ENCODE measurements around the gene SNX20. TPM values are rescaled to one million over a fixed set of nuclear protein-coding genes. Genes with fewer than 3 reads are reported as not detected.

The SNX20 gene
- total RNA-seq, 1 donor from 2014 or later = 34.3 TPM

DNA sequence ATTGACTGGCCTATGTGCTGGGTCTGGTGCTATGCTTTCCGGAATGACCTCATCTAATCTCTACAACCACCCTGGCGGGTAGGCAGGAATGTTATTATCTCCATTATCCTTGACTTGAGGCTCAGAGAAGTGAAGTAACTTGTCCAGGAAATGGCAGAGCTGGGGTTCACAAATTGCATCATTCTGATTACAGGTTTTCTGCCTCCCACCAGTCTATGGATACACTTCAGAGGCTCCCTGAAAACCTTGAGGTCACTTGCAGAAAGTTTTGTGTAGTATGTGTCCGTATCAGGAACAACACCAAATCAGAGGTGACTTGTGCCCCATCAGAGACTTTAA lies 31.4 kb upstream of the SNX20 start:
- H3K4me3 Mint-ChIP-seq = no peak overlapping the region
- H3K27ac Mint-ChIP-seq = no peak overlapping the region
- peaks cover 13% of the 10 kb centered on the region for H3K36me3 Mint-ChIP-seq (ENCODE audit: low read depth)
- intact Hi-C loops (cut with micrococcal nuclease) = no loop called here
- H3K4me1 Mint-ChIP-seq (ENCODE audit: low read depth) = peaks cover 45% of the 10 kb centered on the region
- peaks cover 7% of the 10 kb centered on the region for H3K9me3 Mint-ChIP-seq
- DNase-seq (ENCODE audit: low spot score) = no peak
- no peaks in the 10 kb centered on the region for H3K27me3 Mint-ChIP-seq (ENCODE audit: insufficient read depth)

DNA sequence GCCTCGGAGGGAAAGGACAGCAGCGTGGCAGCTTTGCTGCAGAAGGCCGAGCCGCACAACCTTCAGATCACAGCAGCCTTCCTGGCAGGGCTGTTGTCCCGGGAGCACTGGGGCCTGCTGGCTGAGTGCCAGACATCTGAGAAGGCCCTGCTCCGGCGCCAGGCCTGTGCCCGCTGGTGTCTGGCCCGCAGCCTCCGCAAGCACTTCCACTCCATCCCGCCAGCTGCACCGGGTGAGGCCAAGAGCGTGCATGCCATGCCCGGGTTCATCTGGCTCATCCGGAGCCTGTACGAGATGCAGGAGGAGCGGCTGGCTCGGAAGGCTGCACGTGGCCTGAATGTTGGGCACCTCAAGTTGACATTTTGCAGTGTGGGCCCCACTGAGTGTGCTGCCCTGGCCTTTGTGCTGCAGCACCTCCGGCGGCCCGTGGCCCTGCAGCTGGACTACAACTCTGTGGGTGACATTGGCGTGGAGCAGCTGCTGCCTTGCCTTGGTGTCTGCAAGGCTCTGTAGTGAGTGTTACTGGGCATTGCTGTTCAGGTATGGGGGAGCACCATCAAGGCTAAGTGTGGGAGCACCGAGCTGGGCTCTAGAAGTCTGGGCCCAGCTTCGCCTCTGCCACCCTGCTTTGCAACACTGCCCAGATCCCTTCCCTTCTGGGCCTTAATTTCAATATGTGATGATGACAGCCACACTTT lies 30.9 kb upstream of the SNX20 start:
- no peak overlapping the region for H3K4me3 Mint-ChIP-seq
- intact Hi-C loops (cut with micrococcal nuclease) = no loop called here
- H3K27me3 Mint-ChIP-seq (ENCODE audit: insufficient read depth) = no peaks in the 10 kb centered on the region
- DNase-seq (ENCODE audit: low spot score) = no peak
- H3K36me3 Mint-ChIP-seq (ENCODE audit: low read depth) = peaks cover 11% of the 10 kb centered on the region
- H3K4me1 Mint-ChIP-seq (ENCODE audit: low read depth) = peaks cover 45% of the 10 kb centered on the region
- peaks cover 9% of the 10 kb centered on the region for H3K9me3 Mint-ChIP-seq
- no peak overlapping the region for H3K27ac Mint-ChIP-seq

DNA sequence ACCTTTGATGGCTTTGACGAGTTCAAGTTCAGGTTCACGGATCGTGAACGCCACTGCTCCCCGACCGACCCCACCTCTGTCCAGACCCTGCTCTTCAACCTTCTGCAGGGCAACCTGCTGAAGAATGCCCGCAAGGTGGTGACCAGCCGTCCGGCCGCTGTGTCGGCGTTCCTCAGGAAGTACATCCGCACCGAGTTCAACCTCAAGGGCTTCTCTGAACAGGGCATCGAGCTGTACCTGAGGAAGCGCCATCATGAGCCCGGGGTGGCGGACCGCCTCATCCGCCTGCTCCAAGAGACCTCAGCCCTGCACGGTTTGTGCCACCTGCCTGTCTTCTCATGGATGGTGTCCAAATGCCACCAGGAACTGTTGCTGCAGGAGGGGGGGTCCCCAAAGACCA lies 29.9 kb upstream of the SNX20 start:
- peaks cover 15% of the 10 kb centered on the region for H3K36me3 Mint-ChIP-seq (ENCODE audit: low read depth)
- intact Hi-C loops (cut with micrococcal nuclease) = no loop called here
- no peak for DNase-seq (ENCODE audit: low spot score)
- peaks cover 44% of the 10 kb centered on the region for H3K4me1 Mint-ChIP-seq (ENCODE audit: low read depth)
- no peak overlapping the region for H3K4me3 Mint-ChIP-seq
- no peak overlapping the region for H3K27ac Mint-ChIP-seq
- no peaks in the 10 kb centered on the region for H3K27me3 Mint-ChIP-seq (ENCODE audit: insufficient read depth)
- peaks cover 13% of the 10 kb centered on the region for H3K9me3 Mint-ChIP-seq

DNA sequence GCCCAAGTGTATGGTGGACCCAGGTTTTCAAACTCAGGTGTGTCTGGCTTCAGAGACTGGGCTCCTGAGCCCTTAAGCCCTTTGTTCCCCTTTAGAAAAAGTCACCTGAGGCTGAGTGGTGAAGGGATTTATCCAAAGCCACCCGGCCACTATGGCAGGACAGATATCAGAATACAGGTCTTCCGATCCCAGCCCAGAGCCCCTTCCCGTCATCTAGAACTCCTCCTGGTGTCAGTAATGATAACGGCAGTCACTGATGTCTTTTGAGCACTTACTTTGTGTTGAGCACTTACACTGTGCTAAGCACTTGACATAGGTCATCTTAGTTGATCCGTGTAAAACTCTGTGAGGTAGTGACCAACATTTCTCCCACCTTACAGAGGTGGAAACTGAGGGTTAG lies 28.9 kb upstream of the SNX20 start:
- no peak overlapping the region for H3K4me3 Mint-ChIP-seq
- peaks cover 24% of the 10 kb centered on the region for H3K36me3 Mint-ChIP-seq (ENCODE audit: low read depth)
- DNase-seq (ENCODE audit: low spot score) = no peak
- H3K27ac Mint-ChIP-seq = peak overlapping the region; percentile 2
- peaks cover 23% of the 10 kb centered on the region for H3K9me3 Mint-ChIP-seq
- H3K4me1 Mint-ChIP-seq (ENCODE audit: low read depth) = peaks cover 50% of the 10 kb centered on the region
- no peaks in the 10 kb centered on the region for H3K27me3 Mint-ChIP-seq (ENCODE audit: insufficient read depth)
- intact Hi-C loops (cut with micrococcal nuclease) = loop anchor here (2.0 kb wide), 2 partner anchors 31 to 43 kb away; no protein-coding TSS in a partner anchor

DNA sequence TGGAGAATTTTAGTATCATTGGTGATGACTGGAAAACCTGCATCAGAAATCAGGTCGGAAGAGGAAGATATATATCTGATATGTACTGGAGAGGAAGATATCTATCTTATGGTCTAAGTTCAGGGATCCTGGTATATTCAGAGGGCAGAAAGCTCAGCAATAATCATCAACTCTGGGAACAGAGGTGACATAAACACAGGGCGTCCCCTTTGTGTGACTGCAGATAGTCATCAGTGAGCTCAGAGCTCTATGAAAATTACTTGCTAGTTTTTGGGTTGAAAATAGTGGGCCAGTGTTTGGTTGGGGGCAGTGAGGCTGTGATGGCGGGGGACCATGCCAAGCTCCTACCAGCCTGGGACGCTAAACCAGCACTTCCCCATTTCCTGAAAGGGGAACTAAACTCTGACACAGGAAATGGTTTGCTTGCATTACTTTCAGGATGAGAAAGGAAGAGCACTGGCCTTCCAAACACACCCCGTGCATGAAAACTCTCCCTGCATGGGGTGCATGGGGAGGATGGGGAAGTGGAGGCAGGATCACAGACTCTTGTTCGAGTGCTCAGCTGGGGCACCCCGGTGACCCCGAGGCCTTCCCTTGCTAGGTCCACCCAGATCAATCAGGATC lies 28.1 kb upstream of the SNX20 start:
- Mint-ChIP-seq H3K36me3 (ENCODE audit: low read depth) (peaks cover 27% of the 10 kb centered on the region), H3K9me3 (peaks cover 31% of the 10 kb centered on the region), H3K27me3 (ENCODE audit: insufficient read depth) (no peaks in the 10 kb centered on the region), H3K4me1 (ENCODE audit: low read depth) (peaks cover 47% of the 10 kb centered on the region), H3K27ac (peak overlapping the region; percentile 81), H3K4me3 (peak overlapping the region; percentile 35)
- intact Hi-C loops (cut with micrococcal nuclease) = loop anchor here (2.0 kb wide), 2 partner anchors 32 to 42 kb away; no protein-coding TSS in a partner anchor
- DNase-seq (ENCODE audit: low spot score) = no peak

DNA sequence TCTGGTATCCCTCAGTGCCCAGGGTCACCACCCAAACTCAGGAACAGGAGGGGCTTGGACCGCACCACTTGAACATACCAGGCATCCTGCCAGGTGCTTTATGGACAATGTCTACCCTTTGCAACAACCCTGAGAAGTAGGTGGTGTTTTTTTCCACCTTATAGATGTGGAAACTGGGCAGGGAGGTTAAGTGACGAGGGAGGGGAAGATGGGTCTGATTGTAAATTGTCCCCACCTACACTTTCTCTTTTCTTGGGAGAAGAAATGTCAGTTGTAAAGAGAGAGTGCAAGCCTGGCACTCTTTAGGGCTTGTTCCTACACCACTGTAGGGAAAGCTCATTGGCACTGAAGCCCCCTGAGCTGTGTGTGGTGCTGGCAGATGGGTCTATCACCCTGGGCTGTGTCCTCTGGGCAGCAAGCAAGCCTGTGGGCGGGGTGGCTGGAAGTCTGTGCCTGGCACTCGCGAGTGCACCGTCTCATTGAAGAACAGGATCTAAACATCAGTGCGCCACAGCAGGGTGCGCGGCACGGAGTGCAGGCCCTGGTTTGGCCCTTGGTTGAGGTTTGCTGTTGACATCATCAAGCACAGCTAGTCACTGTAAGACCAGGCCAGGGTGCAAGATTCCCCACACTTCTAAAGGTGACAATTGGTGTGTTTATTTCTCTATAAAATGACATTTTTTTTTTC lies 27.4 kb upstream of the SNX20 start:
- H3K27ac Mint-ChIP-seq = peak overlapping the region; percentile 81
- peaks cover 46% of the 10 kb centered on the region for H3K4me1 Mint-ChIP-seq (ENCODE audit: low read depth)
- no peak for DNase-seq (ENCODE audit: low spot score)
- H3K27me3 Mint-ChIP-seq (ENCODE audit: insufficient read depth) = no peaks in the 10 kb centered on the region
- intact Hi-C loops (cut with micrococcal nuclease) = loop anchor here (1.0 to 2.0 kb wide), 3 partner anchors 23 to 42 kb away; no protein-coding TSS in a partner anchor
- peaks cover 33% of the 10 kb centered on the region for H3K36me3 Mint-ChIP-seq (ENCODE audit: low read depth)
- peak overlapping the region; percentile 35 for H3K4me3 Mint-ChIP-seq
- peaks cover 37% of the 10 kb centered on the region for H3K9me3 Mint-ChIP-seq

DNA sequence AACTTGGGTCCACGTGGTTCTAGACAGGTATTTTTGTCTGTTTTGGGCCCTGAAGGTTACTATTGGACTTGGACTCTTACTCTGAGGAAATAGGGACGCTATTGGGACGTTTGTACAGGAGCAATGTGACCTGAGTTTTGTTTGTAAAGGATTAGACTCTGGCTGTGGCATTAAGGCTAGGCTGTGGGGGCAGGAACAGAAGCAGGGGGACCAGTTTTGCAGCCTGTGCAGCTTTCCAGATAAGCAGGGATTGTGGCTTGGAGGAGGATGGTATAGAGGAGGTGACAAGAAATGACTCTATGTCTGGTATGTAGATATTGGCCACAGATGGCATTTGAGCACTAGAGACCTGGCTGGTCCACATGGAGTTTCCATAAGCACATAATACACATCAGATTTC lies 25.1 kb upstream of the SNX20 start:
- Mint-ChIP-seq H3K36me3 (ENCODE audit: low read depth) (peaks cover 41% of the 10 kb centered on the region), H3K4me3 (no peak overlapping the region)
- intact Hi-C loops (cut with micrococcal nuclease) = no loop called here

DNA sequence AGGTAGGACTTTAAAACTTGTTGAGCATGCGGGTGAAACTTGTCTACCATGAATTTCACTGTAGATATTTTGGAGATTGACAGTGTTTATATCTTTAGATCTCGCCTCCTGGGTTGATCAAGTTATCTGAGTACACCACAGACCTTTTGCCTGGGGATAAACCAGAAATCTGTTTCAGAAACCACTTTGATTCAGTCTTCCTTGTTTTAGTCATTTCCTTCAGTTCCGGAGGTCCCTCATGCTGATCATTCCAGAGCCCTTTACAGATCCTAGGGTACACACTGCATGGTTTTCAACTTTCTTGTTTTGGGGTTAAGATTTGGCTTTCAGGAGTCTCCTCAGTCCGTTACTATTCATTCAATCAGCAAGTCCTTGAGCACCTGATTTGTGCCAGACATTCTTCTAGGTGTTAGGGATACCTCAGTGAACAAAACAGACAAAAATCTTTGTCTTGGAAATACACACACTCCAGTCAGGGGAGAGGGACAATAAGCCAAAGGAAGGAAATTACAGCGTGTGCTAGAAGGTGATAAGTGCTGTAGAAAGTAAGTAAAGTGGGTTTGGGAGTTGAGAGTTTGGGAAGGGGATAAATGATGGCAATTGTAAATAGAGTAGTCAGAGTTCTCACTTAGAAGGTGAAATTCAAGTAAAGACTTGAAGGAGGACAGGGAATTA lies 24.5 kb upstream of the SNX20 start:
- Mint-ChIP-seq H3K36me3 (ENCODE audit: low read depth) (peaks cover 47% of the 10 kb centered on the region), H3K9me3 (peaks cover 37% of the 10 kb centered on the region)
- intact Hi-C loops (cut with micrococcal nuclease) = no loop called here

More for the DNA sequence above, 25.1 kb upstream of the SNX20 start:
- DNase-seq (ENCODE audit: low spot score) = no peak
- peaks cover 37% of the 10 kb centered on the region for H3K9me3 Mint-ChIP-seq
- peaks cover 49% of the 10 kb centered on the region for H3K4me1 Mint-ChIP-seq (ENCODE audit: low read depth)
- H3K27me3 Mint-ChIP-seq (ENCODE audit: insufficient read depth) = no peaks in the 10 kb centered on the region
- H3K27ac Mint-ChIP-seq = peak overlapping the region; percentile 8

DNA sequence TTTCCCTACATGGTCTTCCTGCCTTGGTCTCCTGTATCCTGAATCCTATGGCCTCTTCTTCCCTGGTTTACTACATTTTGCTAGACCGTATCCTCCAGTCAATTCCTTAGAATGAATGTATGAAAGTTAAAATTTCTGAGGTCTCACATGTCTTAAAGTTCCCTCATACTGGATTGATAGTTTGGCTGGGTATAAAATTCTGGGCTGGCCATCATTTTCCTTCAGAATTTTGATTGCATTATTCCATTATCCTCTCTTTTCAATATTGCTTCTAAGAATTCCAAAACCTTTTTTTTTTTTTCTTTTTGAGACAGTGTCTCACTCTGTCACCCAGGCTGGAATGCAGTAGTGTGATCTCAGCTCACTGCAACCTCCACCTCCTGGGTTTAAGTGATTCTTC lies 23.1 kb upstream of the SNX20 start:
- no peak for DNase-seq (ENCODE audit: low spot score)
- Mint-ChIP-seq H3K27ac (no peak overlapping the region), H3K4me1 (ENCODE audit: low read depth) (peaks cover 57% of the 10 kb centered on the region), H3K9me3 (peaks cover 37% of the 10 kb centered on the region), H3K27me3 (ENCODE audit: insufficient read depth) (no peaks in the 10 kb centered on the region), H3K36me3 (ENCODE audit: low read depth) (peaks cover 56% of the 10 kb centered on the region), H3K4me3 (no peak overlapping the region)
- intact Hi-C loops (cut with micrococcal nuclease) = no loop called here

More for the DNA sequence above, 24.5 kb upstream of the SNX20 start:
- H3K4me3 Mint-ChIP-seq = no peak overlapping the region
- no peaks in the 10 kb centered on the region for H3K27me3 Mint-ChIP-seq (ENCODE audit: insufficient read depth)
- H3K27ac Mint-ChIP-seq = no peak overlapping the region
- H3K4me1 Mint-ChIP-seq (ENCODE audit: low read depth) = peaks cover 56% of the 10 kb centered on the region
- DNase-seq (ENCODE audit: low spot score) = no peak

DNA sequence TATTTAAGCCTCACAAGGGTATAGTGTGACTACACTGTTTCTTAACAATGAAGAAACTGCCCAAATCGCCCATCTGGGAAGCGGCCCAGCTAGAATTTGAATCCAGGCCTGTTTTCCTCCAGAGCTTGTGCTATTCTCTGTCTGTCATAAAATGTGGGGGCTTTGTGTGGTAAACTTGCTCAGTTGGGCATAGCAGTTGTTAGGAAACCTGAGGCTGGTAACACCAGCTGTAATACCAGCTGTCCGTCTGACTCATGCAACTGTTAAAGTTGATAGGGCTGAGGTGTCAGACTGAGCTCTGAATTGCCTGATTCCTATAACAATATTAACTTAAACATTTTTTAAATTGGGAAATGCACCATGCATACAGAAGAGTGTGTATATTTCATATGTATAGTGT lies 21.6 kb upstream of the SNX20 start:
- peaks cover 56% of the 10 kb centered on the region for H3K4me1 Mint-ChIP-seq (ENCODE audit: low read depth)
- H3K27me3 Mint-ChIP-seq (ENCODE audit: insufficient read depth) = no peaks in the 10 kb centered on the region
- no peak for DNase-seq (ENCODE audit: low spot score)
- no peak overlapping the region for H3K27ac Mint-ChIP-seq
- intact Hi-C loops (cut with micrococcal nuclease) = no loop called here
- H3K9me3 Mint-ChIP-seq = peaks cover 32% of the 10 kb centered on the region
- H3K36me3 Mint-ChIP-seq (ENCODE audit: low read depth) = peaks cover 50% of the 10 kb centered on the region
- no peak overlapping the region for H3K4me3 Mint-ChIP-seq

DNA sequence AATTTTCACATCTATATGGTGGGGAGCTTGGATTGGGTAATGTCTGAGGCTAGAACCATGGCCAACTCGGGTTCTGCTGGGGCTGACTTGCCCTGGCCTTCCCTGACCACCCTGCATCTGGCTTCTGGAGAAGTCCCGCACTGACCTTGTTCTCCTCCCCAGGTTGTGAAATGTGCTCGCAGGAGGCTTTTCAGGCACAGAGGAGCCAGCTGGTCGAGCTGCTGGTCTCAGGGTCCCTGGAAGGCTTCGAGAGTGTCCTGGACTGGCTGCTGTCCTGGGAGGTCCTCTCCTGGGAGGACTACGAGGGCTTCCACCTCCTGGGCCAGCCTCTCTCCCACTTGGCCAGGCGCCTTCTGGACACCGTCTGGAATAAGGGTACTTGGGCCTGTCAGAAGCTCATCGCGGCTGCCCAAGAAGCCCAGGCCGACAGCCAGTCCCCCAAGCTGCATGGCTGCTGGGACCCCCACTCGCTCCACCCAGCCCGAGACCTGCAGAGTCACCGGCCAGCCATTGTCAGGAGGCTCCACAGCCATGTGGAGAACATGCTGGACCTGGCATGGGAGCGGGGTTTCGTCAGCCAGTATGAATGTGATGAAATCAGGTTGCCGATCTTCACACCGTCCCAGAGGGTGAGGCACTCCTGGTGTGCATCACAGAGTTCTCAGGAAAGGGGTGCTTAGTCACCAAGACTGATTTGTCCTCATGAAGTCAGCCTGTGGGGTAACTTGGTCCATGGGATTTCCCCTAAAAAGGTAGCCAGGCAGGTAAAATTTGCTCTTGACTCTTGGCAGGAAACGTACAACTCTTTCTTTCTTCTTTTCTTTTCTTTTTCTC lies 18.4 kb upstream of the SNX20 start:
- Mint-ChIP-seq H3K4me1 (ENCODE audit: low read depth) (peaks cover 63% of the 10 kb centered on the region), H3K27ac (peak overlapping the region; percentile 79), H3K27me3 (ENCODE audit: insufficient read depth) (peaks cover 3% of the 10 kb centered on the region), H3K36me3 (ENCODE audit: low read depth) (peaks cover 41% of the 10 kb centered on the region), H3K9me3 (peaks cover 9% of the 10 kb centered on the region), H3K4me3 (peak overlapping the region; percentile 13)
- intact Hi-C loops (cut with micrococcal nuclease) = loop anchor here (1.0 to 5.0 kb wide), 2 partner anchors 15 to 43 kb away; partner anchors contain the start of gene CYLD
- DNase-seq (ENCODE audit: low spot score) = no peak

Measured in activated T-helper 1 cell treated with anti-CD3 and anti-CD28 coated beads, Interleukin-12 subunit alpha, Interleukin-12 subunit beta, Interleukin-2, Interleukin-4 antibody, amounts not matched to agents 30 ng/mL and 10 ng/mL and 1 ng/mL, durations not matched to agents 14 hours and 24 hours and 36 hours (primary cell).